GM12864 (cell line): ENCODE data around the gene SPACDR.
A peak's percentile ranks its signal among the peaks of the same experiment; 100 is the strongest.

Experiments
- DNase-seq: peaks from one replicate; pipeline ENCODE4 v3.0.0-alpha.2; 2011; ENCODE audit warnings: low read depth
- H3K4me3 ChIP-seq: 2 replicates; pipeline ENCODE4 v1.5.1; 2011; ENCODE audit warnings: mild to moderate bottlenecking, low read depth, low read length, control low read depth
- CTCF ChIP-seq: IDR thresholded peaks from 2 replicates; pipeline ENCODE4 v1.5.1; 2011; ENCODE audit warnings: low read depth, mild to moderate bottlenecking, moderate library complexity, low read length, control low read depth, inconsistent platforms; ENCODE audit errors: missing control alignments

Gene SPACDR

GRCh38 chr7:100476903-100477870 lies 13.1 kb upstream of the SPACDR start:
- no peak for DNase-seq
- TF ChIP-seq CTCF = peak; percentile 56
- H3K4me3 ChIP-seq = peak overlapping the region; percentile 70

GRCh38 chr7:100476101-100476780 lies 12.2 kb upstream of the SPACDR start:
- no peak for TF ChIP-seq CTCF
- DNase-seq = no peak
- peak overlapping the region; percentile 70 for H3K4me3 ChIP-seq

- no peak for TF ChIP-seq CTCF
- no peak for DNase-seq
- H3K4me3 ChIP-seq = peak overlapping the region; percentile 70
Measured at GRCh38 chr7:100475549-100475948, 11.5 kb upstream of the SPACDR start.

GRCh38 chr7:100472854-100473499 lies 8.9 kb upstream of the SPACDR start:
- no peak for TF ChIP-seq CTCF
- H3K4me3 ChIP-seq = peak overlapping the region; percentile 13
- no peak for DNase-seq

GRCh38 chr7:100472121-100472851 lies 8.2 kb upstream of the SPACDR start:
- TF ChIP-seq CTCF = no peak
- no peak overlapping the region for H3K4me3 ChIP-seq
- no peak for DNase-seq

GRCh38 chr7:100471021-100471420 lies 7.0 kb upstream of the SPACDR start:
- no peak for TF ChIP-seq CTCF
- DNase-seq = no peak
- no peak overlapping the region for H3K4me3 ChIP-seq
